ENCODE data around the gene CKAP5. TPM values are rescaled to one million over a fixed set of nuclear protein-coding genes. Genes with fewer than 3 reads are reported as not detected.

The CKAP5 gene
- total RNA-seq, 2 donors from 2014 or later, result 162 to 211 TPM

DNA sequence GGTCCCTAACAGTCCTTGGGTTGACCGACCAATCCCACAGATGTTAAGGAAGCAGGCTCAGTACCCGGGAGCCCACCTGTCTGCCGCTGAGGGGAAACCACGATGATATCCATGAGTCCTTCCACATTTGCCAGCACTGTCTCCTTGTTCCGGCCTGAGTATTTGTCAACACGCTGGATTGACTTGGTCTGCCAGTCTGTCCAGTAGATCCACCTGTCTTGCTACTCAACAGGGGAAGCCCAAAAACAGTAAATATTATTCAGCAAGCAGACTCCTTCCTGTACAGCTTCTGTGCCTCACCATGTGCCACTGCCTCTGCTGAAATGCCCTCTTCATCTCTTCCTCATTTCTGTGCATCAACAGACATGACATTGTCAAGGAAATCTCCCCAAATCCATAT is 22.8 kb upstream of the CKAP5 start:
- Mint-ChIP-seq H3K4me1 (no peaks in the 10 kb centered on the region), H3K27ac (no peak overlapping the region), H3K4me3 (no peak overlapping the region), H3K36me3 (ENCODE audit: low read depth) (peaks cover 48% of the 10 kb centered on the region), H3K27me3 (ENCODE audit: insufficient read depth) (no peaks in the 10 kb centered on the region), H3K9me3 (no peaks in the 10 kb centered on the region)
- Histone ChIP-seq H3K9ac (ENCODE audit: extremely low read depth, low read length, poor library complexity, severe bottlenecking) (no peak overlapping the region), H3K4me3 (ENCODE audit: low read length) (no peak overlapping the region), H3K9me3 (ENCODE audit: control insufficient read depth, low read length) (no peaks in the 10 kb centered on the region), H3K27ac (ENCODE audit: low read depth, low read length) (no peak overlapping the region), H3K27me3 (ENCODE audit: control insufficient read depth, insufficient read depth, low read length, poor library complexity, severe bottlenecking) (no peaks in the 10 kb centered on the region), H3K4me1 (ENCODE audit: control insufficient read depth, insufficient read depth, low read length) (no peaks in the 10 kb centered on the region), H3K36me3 (ENCODE audit: control insufficient read depth, insufficient read depth, low read length) (peaks cover 2% of the 10 kb centered on the region)
- no peak for DNase-seq
- WGBS, 2 experiments (ENCODE audit: insufficient coverage in 1 of 2, insufficient read length in 1 of 2), result 93 to 100% methylated on average over 6 of the region's 6 CpGs
- no peak for TF ChIP-seq CTCF (conservative IDR thresholded peaks at IDR 0.05)

GRCh38 chr11:46865340-46865739 is 19.3 kb upstream of the CKAP5 start:
- H3K4me3 Mint-ChIP-seq, result no peak overlapping the region
- 87 to 94% methylated on average over 2 of the region's 2 CpGs for WGBS, 2 experiments (ENCODE audit: insufficient coverage in 1 of 2, insufficient read length in 1 of 2)
- no peak overlapping the region for H3K4me3 ChIP-seq (ENCODE audit: low read length)
- TF ChIP-seq CTCF (conservative IDR thresholded peaks at IDR 0.05), result no peak
- no peak overlapping the region for H3K27ac Mint-ChIP-seq
- H3K36me3 Mint-ChIP-seq (ENCODE audit: low read depth), result peaks cover 41% of the 10 kb centered on the region
- H3K27ac ChIP-seq (ENCODE audit: low read depth, low read length), result no peak overlapping the region
- no peak for DNase-seq
- no peaks in the 10 kb centered on the region for H3K4me1 Mint-ChIP-seq
- H3K9me3 ChIP-seq (ENCODE audit: control insufficient read depth, low read length), result no peaks in the 10 kb centered on the region
- no peaks in the 10 kb centered on the region for H3K9me3 Mint-ChIP-seq
- H3K27me3 Mint-ChIP-seq (ENCODE audit: insufficient read depth), result no peaks in the 10 kb centered on the region
- H3K4me1 ChIP-seq (ENCODE audit: control insufficient read depth, insufficient read depth, low read length), result no peaks in the 10 kb centered on the region
- H3K27me3 ChIP-seq (ENCODE audit: control insufficient read depth, insufficient read depth, low read length, poor library complexity, severe bottlenecking), result no peaks in the 10 kb centered on the region
- peaks cover 5% of the 10 kb centered on the region for H3K36me3 ChIP-seq (ENCODE audit: control insufficient read depth, insufficient read depth, low read length)
- H3K9ac ChIP-seq (ENCODE audit: extremely low read depth, low read length, poor library complexity, severe bottlenecking), result no peak overlapping the region

GRCh38 chr11:46860218-46860617 is 14.1 kb upstream of the CKAP5 start:
- 94 to 95% methylated on average over 3 to 4 of the region's 4 CpGs for WGBS, 2 experiments (ENCODE audit: insufficient coverage in 1 of 2, insufficient read length in 1 of 2)
- Histone ChIP-seq H3K36me3 (ENCODE audit: control insufficient read depth, insufficient read depth, low read length) (peaks cover 11% of the 10 kb centered on the region), H3K9me3 (ENCODE audit: control insufficient read depth, low read length) (no peaks in the 10 kb centered on the region), H3K4me1 (ENCODE audit: control insufficient read depth, insufficient read depth, low read length) (no peaks in the 10 kb centered on the region), H3K27ac (ENCODE audit: low read depth, low read length) (no peak overlapping the region), H3K9ac (ENCODE audit: extremely low read depth, low read length, poor library complexity, severe bottlenecking) (no peak overlapping the region), H3K27me3 (ENCODE audit: control insufficient read depth, insufficient read depth, low read length, poor library complexity, severe bottlenecking) (no peaks in the 10 kb centered on the region), H3K4me3 (ENCODE audit: low read length) (no peak overlapping the region)
- Mint-ChIP-seq H3K27ac (no peak overlapping the region), H3K4me1 (no peaks in the 10 kb centered on the region), H3K9me3 (no peaks in the 10 kb centered on the region), H3K36me3 (ENCODE audit: low read depth) (peaks cover 23% of the 10 kb centered on the region), H3K4me3 (no peak overlapping the region), H3K27me3 (ENCODE audit: insufficient read depth) (no peaks in the 10 kb centered on the region)
- DNase-seq, result no peak
- TF ChIP-seq CTCF (conservative IDR thresholded peaks at IDR 0.05), result no peak

All from endodermal cell (in vitro differentiated cells).